Keratinocyte (primary cell): ENCODE results near the gene CCS. TPM values are rescaled to one million over a fixed set of nuclear protein-coding genes. Genes with fewer than 3 reads are reported as not detected.

Experiments used
- DNase-seq: peaks from one replicate; pipeline ENCODE4 v3.0.0-alpha.2; 2011; ENCODE audit warnings: low read depth, missing footprints, low spot score
- FAIRE-seq: peaks from 2 replicates; lab custom pipeline; 2011; peaks lifted over from hg19 to GRCh38; lab: Jason Lieb, UNC
- H2AFZ ChIP-seq: 2 replicates; pipeline ENCODE4 v1.6.0; 2012; ENCODE audit warnings: low read length, control low read depth, inconsistent platforms; ENCODE audit not compliant: control insufficient read depth
- H3K27ac ChIP-seq: 2 replicates; pipeline ENCODE4 v1.5.1; 2011; ENCODE audit warnings: low read length; ENCODE audit not compliant: control insufficient read depth, insufficient read depth
- H3K27me3 ChIP-seq: 3 replicates; pipeline ENCODE4 v1.6.0; 2011; ENCODE audit warnings: low read length; ENCODE audit not compliant: control insufficient read depth, insufficient read depth; ENCODE audit errors: extremely low read depth
- H3K36me3 ChIP-seq, 2 experiments: 2 replicates in 1 of 2; 3 replicates in 1 of 2; pipeline ENCODE4 v1.5.1; 2011; ENCODE audit warnings: low read length in 2 of 2, mild to moderate bottlenecking in 1 of 2; ENCODE audit not compliant: control insufficient read depth in 2 of 2, insufficient read depth in 2 of 2; ENCODE audit errors: extremely low read depth in 1 of 2
- H3K4me1 ChIP-seq: 3 replicates; pipeline ENCODE4 v1.5.1; 2011; ENCODE audit warnings: low read length; ENCODE audit not compliant: control insufficient read depth, insufficient read depth; ENCODE audit errors: extremely low read depth
- H3K4me2 ChIP-seq: 3 replicates; pipeline ENCODE4 v1.6.0; 2011; ENCODE audit warnings: low read depth, low read length; ENCODE audit not compliant: control insufficient read depth, insufficient read depth; ENCODE audit errors: extremely low read depth
- H3K4me3 ChIP-seq, 3 experiments: fragments of 200-600 bp in 1 of 3; sonication (generic) in 1 of 3; 2 replicates in 2 of 3; 3 replicates in 1 of 3; pipeline ENCODE4 v1.5.1; 2011 to 2016; ENCODE audit warnings: low read length in 3 of 3, mild to moderate bottlenecking in 3 of 3, control low read depth in 2 of 3, inconsistent platforms in 1 of 3, low read depth in 1 of 3, mixed read lengths in 1 of 3, mixed run types in 1 of 3, moderate library complexity in 1 of 3; ENCODE audit not compliant: control insufficient read depth in 2 of 3, insufficient read depth in 2 of 3; ENCODE audit errors: extremely low read depth in 1 of 3
- H3K79me2 ChIP-seq: 2 replicates; pipeline ENCODE4 v1.6.0; 2012; ENCODE audit warnings: low read length; ENCODE audit not compliant: control insufficient read depth, insufficient read depth
- H3K9ac ChIP-seq: 3 replicates; pipeline ENCODE4 v1.6.0; 2011; ENCODE audit warnings: low read length; ENCODE audit not compliant: control insufficient read depth, insufficient read depth; ENCODE audit errors: extremely low read depth
- H3K9me1 ChIP-seq: 3 replicates; pipeline ENCODE4 v1.6.0; 2011; ENCODE audit warnings: low read length; ENCODE audit not compliant: control insufficient read depth, insufficient read depth; ENCODE audit errors: extremely low read depth
- H3K9me3 ChIP-seq: 2 replicates; pipeline ENCODE4 v1.5.1; 2012; ENCODE audit warnings: low read depth, low read length; ENCODE audit not compliant: control insufficient read depth
- H4K20me1 ChIP-seq: 3 replicates; pipeline ENCODE4 v1.6.0; 2011; ENCODE audit warnings: low read length; ENCODE audit not compliant: control insufficient read depth, insufficient read depth; ENCODE audit errors: extremely low read depth
- CTCF ChIP-seq, 3 experiments: IDR thresholded peaks in 1 of 3; conservative IDR thresholded peaks in 1 of 3; optimal IDR thresholded peaks in 1 of 3; 2 replicates in 2 of 3; 3 replicates in 1 of 3; pipeline versions ENCODE3 to v1.5.1; 2011; ENCODE audit warnings: low read length in 3 of 3, mild to moderate bottlenecking in 3 of 3, moderate library complexity in 2 of 3, control low read depth in 1 of 3, inconsistent platforms in 1 of 3; ENCODE audit not compliant: insufficient read depth in 2 of 3; ENCODE audit errors: extremely low read depth in 1 of 3
- EZH2 ChIP-seq: IDR thresholded peaks from one replicate; pipeline ENCODE4 v1.6.1; 2012; ENCODE audit warnings: inconsistent platforms, mild to moderate bottlenecking, low read length, moderate library complexity
- dilution Hi-C: fragments of 300-500 bp; cut with MboI; formaldehyde crosslinking; loops from one replicate; pipeline ENCODE4 v1.7.0; 2020; ENCODE audit warnings: low sequenced_read_pairs; ENCODE audit not compliant: extremely low pct_ligation_motif_present
- polyA plus RNA-seq, 5 experiments: library from polyadenylated mRNA; depleted of rRNA in 3 of 5; stranded (reverse) in 3 of 5; stranded (forward) in 1 of 5; unstranded in 1 of 5; fragments of >200 nt; gene quantifications; 1 replicate in 1 of 5; 2 replicates in 3 of 5; 3 replicates in 1 of 5; pipeline versions ENCODE4 v1.2.1 to v1.2.3, GENCODE V29; 2011 to 2012; ENCODE audit warnings: missing spikeins in 2 of 5, low read depth in 1 of 5, low replicate concordance in 1 of 5

The CCS gene
- polyA plus RNA-seq, 1 donor (not counting 4 experiments of a cell fraction or from before 2014, with no cell fraction given), result 17.6 TPM

DNA sequence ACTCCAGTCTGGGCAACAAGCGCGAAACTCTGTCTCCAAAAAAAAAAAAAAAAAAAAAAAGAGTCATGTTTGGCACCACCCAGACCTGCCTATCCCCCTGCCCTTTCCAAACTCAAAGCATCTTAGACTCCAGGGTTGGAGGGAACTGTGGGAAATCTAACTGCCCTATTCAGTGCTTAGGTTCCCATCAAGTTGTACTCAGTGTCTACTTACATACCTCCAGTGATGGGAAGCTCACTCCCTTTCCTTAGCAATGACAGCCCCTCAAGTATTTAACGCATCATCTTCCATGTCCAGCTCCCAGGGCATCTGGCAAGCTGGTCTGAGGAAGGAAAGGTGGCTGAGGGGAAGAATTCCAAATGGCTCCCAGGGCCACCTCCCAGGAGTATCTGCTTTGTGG, 43.3 kb upstream of the CCS start:
- H3K27ac ChIP-seq, result no peak overlapping the region
- H3K4me1 ChIP-seq, result peaks cover 6% of the 10 kb centered on the region
- no peak overlapping the region for H3K4me2 ChIP-seq
- FAIRE-seq (no peak), DNase-seq (no peak)
- H2AFZ ChIP-seq, result no peak overlapping the region
- dilution Hi-C loops, result no loop called here
- no peaks in the 10 kb centered on the region for H4K20me1 ChIP-seq
- no peak overlapping the region for H3K9ac ChIP-seq
- no peaks in the 10 kb centered on the region for H3K79me2 ChIP-seq
- no peaks in the 10 kb centered on the region for H3K36me3 ChIP-seq
- H3K9me1 ChIP-seq, result no peaks in the 10 kb centered on the region
- no peak overlapping the region for H3K4me3 ChIP-seq
- no peak for TF ChIP-seq CTCF (optimal IDR thresholded peaks at IDR 0.05 in 1 of 3, IDR thresholded peaks at IDR 0.05 in 1 of 3, conservative IDR thresholded peaks at IDR 0.05 in 1 of 3; ENCODE audit: extremely low read depth in 1 of 3, insufficient read depth in 2 of 3, low read length in 3 of 3)
- no peak for TF ChIP-seq EZH2
- peaks cover 19% of the 10 kb centered on the region for H3K27me3 ChIP-seq
- H3K9me3 ChIP-seq, result no peaks in the 10 kb centered on the region

DNA sequence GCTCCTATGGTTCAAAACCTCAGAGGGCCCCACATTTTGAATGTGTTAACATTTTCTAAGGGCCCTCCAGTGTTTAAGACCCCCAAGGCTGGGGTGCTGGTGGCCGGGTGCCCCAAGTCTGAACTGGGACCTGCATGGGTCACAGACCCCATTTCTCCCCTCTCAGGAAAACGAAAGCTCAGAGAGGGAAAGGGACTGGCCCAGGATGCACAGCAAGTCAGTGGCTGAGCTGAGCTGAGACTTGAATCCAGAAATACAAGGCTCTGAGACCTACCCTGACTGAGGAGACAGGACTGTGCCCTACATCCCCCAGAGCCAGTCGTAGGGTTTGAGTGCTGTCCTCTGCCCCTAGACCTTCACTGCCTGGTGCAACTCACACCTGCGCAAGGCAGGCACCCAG, 42.1 kb upstream of the CCS start:
- no peaks in the 10 kb centered on the region for H3K9me3 ChIP-seq
- H3K79me2 ChIP-seq, result no peaks in the 10 kb centered on the region
- peaks cover 19% of the 10 kb centered on the region for H3K27me3 ChIP-seq
- peaks cover 4% of the 10 kb centered on the region for H3K4me1 ChIP-seq
- no peaks in the 10 kb centered on the region for H3K36me3 ChIP-seq
- H3K4me3 ChIP-seq, result no peak overlapping the region
- TF ChIP-seq EZH2 (no peak), CTCF (optimal IDR thresholded peaks at IDR 0.05 in 1 of 3, IDR thresholded peaks at IDR 0.05 in 1 of 3, conservative IDR thresholded peaks at IDR 0.05 in 1 of 3; ENCODE audit: extremely low read depth in 1 of 3, insufficient read depth in 2 of 3, low read length in 3 of 3) (no peak)
- no peak for FAIRE-seq
- DNase-seq, result no peak
- H2AFZ ChIP-seq, result no peak overlapping the region
- H3K9me1 ChIP-seq, result no peaks in the 10 kb centered on the region
- H4K20me1 ChIP-seq, result no peaks in the 10 kb centered on the region
- H3K27ac ChIP-seq, result no peak overlapping the region
- no peak overlapping the region for H3K9ac ChIP-seq
- dilution Hi-C loops, result no loop called here
- H3K4me2 ChIP-seq, result no peak overlapping the region
